H9 (cell line): ENCODE measurements around the gene PLBD1. TPM values are rescaled to one million over a fixed set of nuclear protein-coding genes. Genes with fewer than 3 reads are reported as not detected.

ENCODE experiments used
- DNase-seq: peaks from one replicate; pipeline ENCODE4 v3.0.0-alpha.2; 2017
- H2AFZ ChIP-seq: one replicate; pipeline ENCODE4 v1.6.1; 2013; ENCODE audit warnings: mild to moderate bottlenecking, low read length, control low read depth, moderate library complexity
- H2AK5ac ChIP-seq: 2 replicates; pipeline ENCODE4 v1.6.1; 2013; ENCODE audit warnings: low read length, control low read depth, mixed read lengths; ENCODE audit not compliant: insufficient read length
- H2BK120ac ChIP-seq: one replicate; pipeline ENCODE4 v1.6.1; 2013; ENCODE audit warnings: low read depth, mild to moderate bottlenecking, low read length, control low read depth, inconsistent platforms; ENCODE audit not compliant: poor library complexity, severe bottlenecking
- H2BK12ac ChIP-seq: 2 replicates; pipeline ENCODE4 v1.6.1; 2013; ENCODE audit warnings: low read length, control low read depth, mixed read lengths, low read depth; ENCODE audit not compliant: insufficient read length
- H2BK15ac ChIP-seq: 2 replicates; pipeline ENCODE4 v1.6.1; 2013; ENCODE audit warnings: low read depth, low read length, control low read depth
- H2BK20ac ChIP-seq: one replicate; pipeline ENCODE4 v1.6.1; 2013; ENCODE audit warnings: low read depth, mild to moderate bottlenecking, low read length, control low read depth, inconsistent platforms; ENCODE audit not compliant: poor library complexity, severe bottlenecking
- H2BK5ac ChIP-seq: 2 replicates; pipeline ENCODE4 v1.6.1; 2013; ENCODE audit warnings: low read length, control low read depth, mixed read lengths; ENCODE audit not compliant: insufficient read length
- H3K14ac ChIP-seq: 2 replicates; pipeline ENCODE4 v1.6.1; 2013; ENCODE audit warnings: low read length, control low read depth; ENCODE audit not compliant: insufficient read depth
- H3K18ac ChIP-seq: 2 replicates; pipeline ENCODE4 v1.6.1; 2013; ENCODE audit warnings: low read depth, mild to moderate bottlenecking, mixed read lengths, low read length, control low read depth; ENCODE audit not compliant: insufficient read length
- H3K23ac ChIP-seq: 2 replicates; pipeline ENCODE4 v1.6.1; 2013; ENCODE audit warnings: low read length, control low read depth, mixed read lengths, low read depth; ENCODE audit not compliant: insufficient read length
- H3K23me2 ChIP-seq: 2 replicates; pipeline ENCODE4 v1.6.1; 2013; ENCODE audit warnings: low read depth, mild to moderate bottlenecking, mixed read lengths, low read length, control low read depth; ENCODE audit not compliant: insufficient read length, poor library complexity, severe bottlenecking
- H3K27ac ChIP-seq: 2 replicates; pipeline ENCODE4 v1.5.1; 2013; ENCODE audit warnings: low read length, control low read depth, mixed read lengths, low read depth; ENCODE audit not compliant: insufficient read length
- H3K27me3 ChIP-seq: 2 replicates; pipeline ENCODE4 v1.6.1; 2013; ENCODE audit warnings: low read length, control low read depth, inconsistent platforms; ENCODE audit not compliant: insufficient read depth
- H3K4ac ChIP-seq: 2 replicates; pipeline ENCODE4 v1.6.1; 2013; ENCODE audit warnings: low read depth, mild to moderate bottlenecking, control low read depth, inconsistent platforms, low read length, moderate library complexity
- H3K4me1 ChIP-seq: 2 replicates; pipeline ENCODE4 v1.6.1; 2013; ENCODE audit warnings: low read length, control low read depth, inconsistent platforms; ENCODE audit not compliant: insufficient read depth
- H3K4me2 ChIP-seq: 2 replicates; pipeline ENCODE4 v1.6.1; 2013; ENCODE audit warnings: low read length, control low read depth, mixed read lengths; ENCODE audit not compliant: insufficient read length, insufficient read depth
- H3K56ac ChIP-seq: 2 replicates; pipeline ENCODE4 v1.6.1; 2013; ENCODE audit warnings: low read depth, mild to moderate bottlenecking, mixed read lengths, low read length, control low read depth; ENCODE audit not compliant: insufficient read length
- H3K79me1 ChIP-seq: 2 replicates; pipeline ENCODE4 v1.6.1; 2013; ENCODE audit warnings: low read depth, mild to moderate bottlenecking, moderate library complexity, low read length, control low read depth, inconsistent platforms; ENCODE audit not compliant: insufficient read depth, poor library complexity, severe bottlenecking
- H3K79me2 ChIP-seq: 2 replicates; pipeline ENCODE4 v1.6.1; 2013; ENCODE audit warnings: low read length, control low read depth, inconsistent platforms; ENCODE audit not compliant: insufficient read depth
- H3K9ac ChIP-seq: 2 replicates; pipeline ENCODE4 v1.6.1; 2013; ENCODE audit warnings: low read length, control low read depth, mixed read lengths; ENCODE audit not compliant: insufficient read length; ENCODE audit errors: extremely low read depth
- H3K9me3 ChIP-seq: one replicate; pipeline ENCODE4 v1.6.1; 2013; ENCODE audit warnings: low read depth, low read length, inconsistent platforms; ENCODE audit not compliant: control insufficient read depth
- H3T11ph ChIP-seq: one replicate; pipeline ENCODE4 v1.6.1; 2013; ENCODE audit warnings: mild to moderate bottlenecking, low read length, control low read depth, inconsistent platforms
- H4K20me1 ChIP-seq: one replicate; pipeline ENCODE4 v1.6.1; 2013; ENCODE audit not compliant: control insufficient read depth, insufficient read length, insufficient read depth
- H4K5ac ChIP-seq: 2 replicates; pipeline ENCODE4 v1.6.1; 2013; ENCODE audit warnings: low read depth, mild to moderate bottlenecking, mixed read lengths, low read length, control low read depth; ENCODE audit not compliant: insufficient read length
- H4K8ac ChIP-seq: replicated peaks from 2 replicates; pipeline ENCODE4 v1.6.1; 2013; ENCODE audit warnings: low read length, control low read depth, mixed read lengths, low read depth; ENCODE audit not compliant: insufficient read length
- H4K91ac ChIP-seq: 2 replicates; pipeline ENCODE4 v1.6.1; 2013; ENCODE audit warnings: low read depth, mild to moderate bottlenecking, moderate library complexity, mixed read lengths, low read length, control low read depth; ENCODE audit not compliant: insufficient read length
- H3K27ac Mint-ChIP-seq, 3 experiments: 2 replicates in 2 of 3; 3 replicates in 1 of 3; pipeline ENCODE4 v1.8.0; 2020 to 2021; ENCODE audit warnings: mixed read lengths in 3 of 3, mild to moderate bottlenecking in 1 of 3, moderate library complexity in 1 of 3
- H3K27me3 Mint-ChIP-seq: 2 replicates; pipeline ENCODE4 v1.8.0; 2021; ENCODE audit warnings: low read depth, mild to moderate bottlenecking, moderate library complexity, mixed read lengths
- H3K36me3 Mint-ChIP-seq, 3 experiments: 2 replicates in 2 of 3; 3 replicates in 1 of 3; pipeline ENCODE4 v1.8.0; 2020 to 2021; ENCODE audit warnings: low read depth in 3 of 3, mixed read lengths in 3 of 3; ENCODE audit not compliant: insufficient read depth in 1 of 3
- H3K4me1 Mint-ChIP-seq, 2 experiments: 2 replicates each; pipeline ENCODE4 v1.8.0; 2020; ENCODE audit warnings: mixed read lengths in 2 of 2
- H3K4me3 Mint-ChIP-seq, 2 experiments: 2 replicates in 1 of 2; 3 replicates in 1 of 2; pipeline ENCODE4 v1.8.0; 2020 to 2021; ENCODE audit warnings: mild to moderate bottlenecking in 2 of 2, mixed read lengths in 2 of 2, moderate library complexity in 1 of 2
- H3K9me3 Mint-ChIP-seq, 2 experiments: 2 replicates in 1 of 2; 3 replicates in 1 of 2; pipeline ENCODE4 v1.8.0; 2020; ENCODE audit warnings: mild to moderate bottlenecking in 2 of 2, mixed read lengths in 2 of 2, moderate library complexity in 1 of 2
- WGBS: extraction: QIAGEN DNeasy Blood & Tissue Kit; methylation state at CpG from one replicate; pipeline ENCODE4 v1.1.7; 2013; ENCODE audit warnings: missing lambda C conversion rate, low lambda C conversion rate, mixed read lengths; ENCODE audit not compliant: insufficient read length; ENCODE audit errors: extremely low coverage; 5-methylcytosine and 5-hydroxymethylcytosine counted together
- total RNA-seq: library from RNA; stranded (reverse); gene quantifications from 2 replicates; pipeline ENCODE4 v1.2.1, GENCODE V29; 2021
- TF ChIP-seq, protein P1 (sequence below): fragments of 200-600 bp; sonication (generic); conservative IDR thresholded peaks from 3 replicates; pipeline ENCODE4 v1.8.0; 2021; ENCODE audit warnings: antibody characterized with exemption, mild to moderate bottlenecking

Gene PLBD1
- total RNA-seq, 1 experiment from 2014 or later, result 15.5 TPM

DNA sequence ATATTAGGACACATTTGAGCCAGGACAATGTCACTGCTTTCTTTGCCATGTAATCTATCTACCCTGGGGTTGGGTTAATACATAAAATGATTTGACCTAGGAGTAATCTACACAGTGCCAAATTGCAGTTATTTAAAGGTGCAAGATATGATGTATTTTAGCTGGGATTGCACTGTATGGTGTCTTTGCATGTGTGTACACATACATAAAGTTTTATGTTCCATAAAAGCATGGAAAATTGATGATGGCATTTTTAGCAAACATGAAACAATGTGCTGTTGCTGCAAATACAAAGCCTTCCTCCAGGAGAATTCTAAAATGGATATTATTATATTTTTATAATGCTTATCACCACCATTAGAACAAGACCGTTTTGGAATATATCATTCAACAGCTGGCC lies 24.0 kb upstream of the PLBD1 start:
- H3K36me3 Mint-ChIP-seq, result no peaks in the 10 kb centered on the region
- Histone ChIP-seq H3K4me1 (no peaks in the 10 kb centered on the region), H3K79me1 (no peaks in the 10 kb centered on the region), H2BK20ac (no peak overlapping the region), H3K23ac (no peak overlapping the region), H2AFZ (no peak overlapping the region), H3K79me2 (no peaks in the 10 kb centered on the region), H3K23me2 (no peaks in the 10 kb centered on the region), H3K27me3 (no peaks in the 10 kb centered on the region), H2BK120ac (no peak overlapping the region), H4K20me1 (no peaks in the 10 kb centered on the region), H4K5ac (no peak overlapping the region), H3K18ac (no peak overlapping the region), H2AK5ac (no peak overlapping the region), H2BK12ac (no peak overlapping the region), H3K4me2 (no peak overlapping the region), H3K4ac (no peak overlapping the region), H3K56ac (no peak overlapping the region), H4K91ac (no peak overlapping the region), H2BK5ac (no peak overlapping the region), H2BK15ac (no peak overlapping the region), H3T11ph (no peak overlapping the region), H3K9me3 (no peaks in the 10 kb centered on the region), H4K8ac (no peak overlapping the region), H3K27ac (no peak overlapping the region), H3K9ac (no peak overlapping the region), H3K14ac (no peak overlapping the region)
- no peak overlapping the region for H3K27ac Mint-ChIP-seq
- H3K9me3 Mint-ChIP-seq, result no peaks in the 10 kb centered on the region; a peak in 2 of 5 replicates
- H3K4me3 Mint-ChIP-seq, result no peak overlapping the region
- no peak for DNase-seq
- TF ChIP-seq, protein P1, sequence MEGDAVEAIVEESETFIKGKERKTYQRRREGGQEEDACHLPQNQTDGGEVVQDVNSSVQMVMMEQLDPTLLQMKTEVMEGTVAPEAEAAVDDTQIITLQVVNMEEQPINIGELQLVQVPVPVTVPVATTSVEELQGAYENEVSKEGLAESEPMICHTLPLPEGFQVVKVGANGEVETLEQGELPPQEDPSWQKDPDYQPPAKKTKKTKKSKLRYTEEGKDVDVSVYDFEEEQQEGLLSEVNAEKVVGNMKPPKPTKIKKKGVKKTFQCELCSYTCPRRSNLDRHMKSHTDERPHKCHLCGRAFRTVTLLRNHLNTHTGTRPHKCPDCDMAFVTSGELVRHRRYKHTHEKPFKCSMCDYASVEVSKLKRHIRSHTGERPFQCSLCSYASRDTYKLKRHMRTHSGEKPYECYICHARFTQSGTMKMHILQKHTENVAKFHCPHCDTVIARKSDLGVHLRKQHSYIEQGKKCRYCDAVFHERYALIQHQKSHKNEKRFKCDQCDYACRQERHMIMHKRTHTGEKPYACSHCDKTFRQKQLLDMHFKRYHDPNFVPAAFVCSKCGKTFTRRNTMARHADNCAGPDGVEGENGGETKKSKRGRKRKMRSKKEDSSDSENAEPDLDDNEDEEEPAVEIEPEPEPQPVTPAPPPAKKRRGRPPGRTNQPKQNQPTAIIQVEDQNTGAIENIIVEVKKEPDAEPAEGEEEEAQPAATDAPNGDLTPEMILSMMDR, result no peak
- H3K27me3 Mint-ChIP-seq, result no peaks in the 10 kb centered on the region
- WGBS, result no CpG with 5 or more reads among the region's 1 CpG
- H3K4me1 Mint-ChIP-seq, result no peaks in the 10 kb centered on the region
